Measurements from ENCODE around the gene PEX7. TPM values are rescaled to one million over a fixed set of nuclear protein-coding genes. Genes with fewer than 3 reads are reported as not detected.

The PEX7 gene
- total and polyA plus RNA-seq, 2 donors from 2014 or later = 10.6 to 21.3 TPM

GRCh38 chr6:136798044-136798443 is 24.3 kb upstream of the PEX7 start:
- intact Hi-C loops (cut with DNase I) = loop anchor here (10.0 kb wide), 2 partner anchors 153 to 213 kb away; no protein-coding TSS in a partner anchor

DNA sequence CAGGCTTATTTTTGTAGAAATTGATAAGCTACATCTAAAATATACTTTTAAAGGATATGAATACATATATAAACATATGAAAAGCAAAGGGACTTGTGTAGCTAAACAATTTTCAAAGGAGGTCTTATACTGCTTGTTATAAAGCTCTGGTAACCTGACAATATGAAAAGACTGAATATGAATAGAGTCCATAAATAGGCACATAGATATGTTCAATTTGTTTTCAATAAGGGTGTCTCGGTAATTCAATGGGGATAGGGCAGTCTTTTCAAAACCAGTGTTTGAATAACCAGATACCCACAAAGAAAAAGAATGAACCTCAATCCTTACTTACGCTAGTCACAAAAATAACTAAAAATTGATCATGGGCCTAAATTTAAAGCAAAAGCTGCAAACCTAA is 20.8 kb upstream of the PEX7 start:
- H3K27ac ChIP-seq (ENCODE audit: low read depth in 2 of 2, low read length in 2 of 2) = no peak overlapping the region
- DNase-seq = no peak
- H3K9ac ChIP-seq (ENCODE audit: low read length in 3 of 3) = no peak overlapping the region
- no peaks in the 10 kb centered on the region for H3K4me1 ChIP-seq (ENCODE audit: control insufficient read depth in 2 of 3, insufficient read depth in 2 of 3, low read depth in 1 of 3, low read length in 3 of 3)
- H3K4me3 ChIP-seq (ENCODE audit: low read length in 3 of 3) = no peak overlapping the region
- peaks cover 0 to 4% (median 0%) of the 10 kb centered on the region in 3 donors for H3K9me3 ChIP-seq (ENCODE audit: control insufficient read depth in 2 of 3, insufficient read depth in 1 of 3, low read length in 3 of 3)
- intact Hi-C loops (cut with DNase I) = no loop called here
- no peaks in the 10 kb centered on the region for H3K27me3 ChIP-seq (ENCODE audit: control insufficient read depth, insufficient read depth, low read length)
- TF ChIP-seq CTCF (IDR thresholded peaks at IDR 0.05; ENCODE audit: borderline replicate concordance, extremely low read depth, insufficient read depth) = no peak
- no peak for FAIRE-seq
- H3K36me3 ChIP-seq (ENCODE audit: control insufficient read depth in 2 of 3, insufficient read depth in 3 of 3, low read length in 3 of 3) = no peaks in the 10 kb centered on the region

More at GRCh38 chr6:136798044-136798443, 24.3 kb upstream of the PEX7 start:
- FAIRE-seq = no peak
- DNase-seq = no peak
- peaks cover 0 to 4% (median 0%) of the 10 kb centered on the region in 3 donors for H3K9me3 ChIP-seq (ENCODE audit: control insufficient read depth in 2 of 3, insufficient read depth in 1 of 3, low read length in 3 of 3)
- H3K27ac ChIP-seq (ENCODE audit: low read depth in 2 of 2, low read length in 2 of 2) = no peak overlapping the region
- no peaks in the 10 kb centered on the region for H3K4me1 ChIP-seq (ENCODE audit: control insufficient read depth in 2 of 3, insufficient read depth in 2 of 3, low read depth in 1 of 3, low read length in 3 of 3)
- H3K9ac ChIP-seq (ENCODE audit: low read length in 3 of 3) = no peak overlapping the region
- no peak overlapping the region for H3K4me3 ChIP-seq (ENCODE audit: low read length in 3 of 3)
- no peak for TF ChIP-seq CTCF (IDR thresholded peaks at IDR 0.05; ENCODE audit: borderline replicate concordance, extremely low read depth, insufficient read depth)
- H3K36me3 ChIP-seq (ENCODE audit: control insufficient read depth in 2 of 3, insufficient read depth in 3 of 3, low read length in 3 of 3) = no peaks in the 10 kb centered on the region
- H3K27me3 ChIP-seq (ENCODE audit: control insufficient read depth, insufficient read depth, low read length) = no peaks in the 10 kb centered on the region

DNA sequence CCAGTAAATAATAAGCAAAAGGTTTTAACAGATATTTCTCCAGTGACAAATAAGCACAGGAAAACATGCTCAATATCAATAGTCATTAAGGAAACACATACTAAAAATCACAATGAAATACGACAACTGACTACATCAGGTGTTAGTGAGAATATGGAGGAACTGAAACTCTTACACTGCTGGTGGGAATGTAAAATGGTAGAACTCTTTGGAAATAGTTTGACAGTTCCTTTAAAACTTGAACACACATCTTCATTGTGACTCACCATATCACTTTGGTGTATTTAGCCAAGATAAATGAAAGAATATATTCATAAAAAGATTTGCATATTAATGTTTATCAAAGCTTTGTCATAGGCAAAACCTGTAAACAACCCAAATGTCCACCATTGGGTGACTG is 18.8 kb upstream of the PEX7 start:
- DNase-seq (no peak), FAIRE-seq (no peak)
- intact Hi-C loops (cut with DNase I) = no loop called here
- H3K4me3 ChIP-seq (ENCODE audit: low read length in 3 of 3) = no peak overlapping the region
- H3K27me3 ChIP-seq (ENCODE audit: control insufficient read depth, insufficient read depth, low read length) = no peaks in the 10 kb centered on the region
- H3K4me1 ChIP-seq (ENCODE audit: control insufficient read depth in 2 of 3, insufficient read depth in 2 of 3, low read depth in 1 of 3, low read length in 3 of 3) = no peaks in the 10 kb centered on the region
- H3K36me3 ChIP-seq (ENCODE audit: control insufficient read depth in 2 of 3, insufficient read depth in 3 of 3, low read length in 3 of 3) = no peaks in the 10 kb centered on the region
- no peak for TF ChIP-seq CTCF (IDR thresholded peaks at IDR 0.05; ENCODE audit: borderline replicate concordance, extremely low read depth, insufficient read depth)
- H3K9ac ChIP-seq (ENCODE audit: low read length in 3 of 3) = no peak overlapping the region
- H3K9me3 ChIP-seq (ENCODE audit: control insufficient read depth in 2 of 3, insufficient read depth in 1 of 3, low read length in 3 of 3) = no peaks in the 10 kb centered on the region
- H3K27ac ChIP-seq (ENCODE audit: low read depth in 2 of 2, low read length in 2 of 2) = no peak overlapping the region

Measured in kidney (tissue), 14 donors.